GM12878 (cell line): ENCODE results near the gene CT45A3. TPM values are rescaled to one million over a fixed set of nuclear protein-coding genes. Genes with fewer than 3 reads are reported as not detected.
"Not testable (repeated sequence)": the region's sequence is repeated elsewhere in the genome, so short reads cannot be mapped to it uniquely, and the experiment has no call there.

Source experiments
- ATAC-seq: fragments of 200-7000 bp; cut with Tn5 transposase; 3 replicates; pipeline ENCODE4 v1.9.1; 2020; ENCODE audit warnings: mild to moderate bottlenecking, moderate library complexity
- BruUV-seq: library from RNA; stranded (reverse); fragments of 400-500 nt; replicated peaks from 2 replicates; lab custom pipeline; 2021; lab: Mats Ljungman, UMichigan
- CTCF ChIA-PET: fragments of 300-600 bp; sonication (Branson Sonifier 250); formaldehyde crosslinking; extraction: SDS; loops from one replicate; lab custom pipeline; 2021; ENCODE audit warnings: inconsistent platforms; lab: Yijun Ruan, JAX
- POLR2A ChIA-PET: fragments of 350-600 bp; formaldehyde crosslinking; extraction: SDS; loops from one replicate; lab custom pipeline; 2021; ENCODE audit warnings: inconsistent platforms; lab: Charles Lee
- RAD21 ChIA-PET: fragments of 300-600 bp; sonication (Branson Sonifier 250); formaldehyde crosslinking; loops from one replicate; lab custom pipeline; 2023; ENCODE audit warnings: antibody characterized with exemption; ENCODE audit not compliant: unreplicated experiment; lab: Charles Lee
- SMC1A ChIA-PET: fragments of 300-600 bp; sonication (Branson Sonifier 250); formaldehyde crosslinking; loops from one replicate; lab custom pipeline; 2023; ENCODE audit not compliant: unreplicated experiment, uncharacterized antibody; lab: Charles Lee
- DNase-seq: peaks from one replicate; pipeline ENCODE4 v3.0.0-alpha.2; 2011; ENCODE audit warnings: low read depth, low spot score
- FAIRE-seq: peaks from 3 replicates; lab custom pipeline; 2011; peaks lifted over from hg19 to GRCh38; lab: Jason Lieb, UNC
- H2AFZ ChIP-seq: 2 replicates; pipeline ENCODE4 v1.6.0; 2011; ENCODE audit warnings: low read depth, low read length, control low read depth; ENCODE audit not compliant: control insufficient read depth
- H3K27ac ChIP-seq: 2 replicates; pipeline ENCODE4 v1.5.1; 2011; ENCODE audit warnings: control low read depth; ENCODE audit not compliant: control insufficient read depth, insufficient read depth
- H3K27me3 ChIP-seq, 2 experiments: replicated peaks in 1 of 2; 2 replicates each; pipeline versions ENCODE4 v1.6.0 to v1.6.1; 2011; ENCODE audit warnings: low read length in 1 of 2; ENCODE audit not compliant: control insufficient read depth in 2 of 2, insufficient read depth in 2 of 2
- H3K36me3 ChIP-seq, 2 experiments: 2 replicates each; pipeline ENCODE4 v1.5.1; 2011; ENCODE audit warnings: low read length in 1 of 2; ENCODE audit not compliant: control insufficient read depth in 2 of 2, insufficient read depth in 2 of 2
- H3K4me1 ChIP-seq: 2 replicates; pipeline ENCODE4 v1.6.1; 2011; ENCODE audit warnings: mild to moderate bottlenecking, low read length, moderate library complexity, mixed read lengths; ENCODE audit not compliant: control insufficient read depth, insufficient read depth
- H3K4me2 ChIP-seq: 2 replicates; pipeline ENCODE4 v1.6.0; 2011; ENCODE audit warnings: control low read depth; ENCODE audit not compliant: control insufficient read depth, insufficient read depth
- H3K4me3 ChIP-seq: fragments of 200-600 bp; sonication (generic); 2 replicates; pipeline ENCODE4 v1.5.1; 2016
- H3K79me2 ChIP-seq: 2 replicates; pipeline ENCODE4 v1.6.0; 2011; ENCODE audit warnings: low read length; ENCODE audit not compliant: control insufficient read depth, insufficient read depth
- H3K9ac ChIP-seq: 2 replicates; pipeline ENCODE4 v1.8.0; 2011; ENCODE audit warnings: low read length, control low read depth, mixed read lengths; ENCODE audit not compliant: control insufficient read depth, insufficient read depth
- H3K9me3 ChIP-seq: replicated peaks from 3 replicates; pipeline ENCODE4 v1.5.1; 2011; ENCODE audit warnings: mild to moderate bottlenecking, low read length; ENCODE audit not compliant: control insufficient read depth, insufficient read depth
- H4K20me1 ChIP-seq: 2 replicates; pipeline ENCODE4 v1.6.0; 2011; ENCODE audit not compliant: control insufficient read depth, insufficient read depth
- BRCA1 ChIP-seq: IDR thresholded peaks from 2 replicates; pipeline ENCODE4 v1.6.1; 2011; ENCODE audit warnings: low read depth, low read length, improper control_type of control experiment
- CEBPB ChIP-seq, 2 experiments: fragments of 150-350 bp in 1 of 2; IDR thresholded peaks; 2 replicates each; pipeline ENCODE4 v1.6.1; 2012 to 2014; ENCODE audit warnings: low read depth in 2 of 2, low read length in 2 of 2, borderline replicate concordance in 1 of 2, inconsistent platforms in 1 of 2
- EED ChIP-seq: sonication (generic); IDR thresholded peaks from 2 replicates; pipeline ENCODE4 v1.6.1; 2016; ENCODE audit warnings: antibody characterized with exemption, low read depth
- MAX ChIP-seq: IDR thresholded peaks from 2 replicates; pipeline ENCODE4 v1.6.1; 2012; ENCODE audit warnings: low read depth, low read length, improper control_type of control experiment
- MEF2B ChIP-seq: fragments of 450-650 bp; IDR thresholded peaks from 2 replicates; pipeline ENCODE4 v1.6.1; 2018; ENCODE audit warnings: mild to moderate bottlenecking, moderate library complexity; ENCODE audit not compliant: partially characterized antibody, poor library complexity, severe bottlenecking
- PBX3 ChIP-seq: IDR thresholded peaks from 2 replicates; pipeline ENCODE4 v1.6.1; 2011; ENCODE audit warnings: mild to moderate bottlenecking, low read depth, low read length, moderate library complexity; ENCODE audit not compliant: insufficient replicate concordance
- POLR2AphosphoS2 ChIP-seq: IDR thresholded peaks from 2 replicates; pipeline ENCODE4 v1.6.1; 2011; ENCODE audit warnings: low read depth, mild to moderate bottlenecking, low read length, improper control_type of control experiment, moderate library complexity
- SP1 ChIP-seq: IDR thresholded peaks from one replicate; pipeline ENCODE4 v1.6.1; 2011; ENCODE audit warnings: low read depth, low read length
- ZNF687 ChIP-seq: fragments of 450-650 bp; IDR thresholded peaks from 2 replicates; pipeline ENCODE4 v1.6.1; 2017; ENCODE audit warnings: mild to moderate bottlenecking, moderate library complexity
- WGBS: methylation state at CpG from one replicate; pipeline ENCODE4 v1.1.6; 2016; ENCODE audit warnings: low lambda C conversion rate; ENCODE audit not compliant: insufficient replicate concordance, insufficient coverage; ENCODE audit errors: missing lambda C conversion rate; 5-methylcytosine and 5-hydroxymethylcytosine counted together
- in situ Hi-C: fragments of 300-500 bp; cut with MboI; formaldehyde crosslinking; loops from 9 replicates; pipeline ENCODE4 v1.14.3; 2018; ENCODE audit warnings: mixed read lengths
- intact Hi-C: fragments of 100-400 bp; cut with micrococcal nuclease; formaldehyde crosslinking; loops from one replicate; pipeline ENCODE4 v1.14.2; 2022; ENCODE audit not compliant: unreplicated experiment
- polyA plus RNA-seq, 11 experiments: library from polyadenylated mRNA; depleted of rRNA in 4 of 11; unstranded in 6 of 11; stranded (reverse) in 5 of 11; fragments of >200 nt; fragmentation: Nextera tagmentation in 4 of 11; fragmentation: Illumina TruSeq in 1 of 11; extraction: Ambion mirVana in 4 of 11; extraction: Trizol in 1 of 11; gene quantifications; 1 replicate in 1 of 11; 2 replicates in 10 of 11; pipeline versions ENCODE4 v1.2.1 to v1.2.3, GENCODE V29; 2011 to 2016; ENCODE audit warnings: inconsistent platforms in 2 of 11, missing spikeins in 2 of 11, low read depth in 1 of 11
- total RNA-seq, 4 experiments: library from RNA; depleted of rRNA in 3 of 4; stranded (reverse); fragments of >200 nt in 3 of 4; fragmentation: Illumina TruSeq in 1 of 4; extraction: Trizol in 1 of 4; gene quantifications; 2 replicates each; pipeline versions ENCODE4 v1.2.1 to v1.2.3, GENCODE V29; 2013 to 2021

The CT45A3 gene
- total and polyA plus RNA-seq, 10 of the 15 experiments (the other 5 are each of a cell fraction or from before 2014, with no cell fraction given): not detected

- ATAC-seq: not testable (repeated sequence)
- intact Hi-C loops: loop anchor here (5.0 kb wide), 1 partner anchor 188 kb away; no protein-coding TSS in a partner anchor
Measured at GRCh38 chrX:135744739-135745138, 23.3 kb downstream of the CT45A3 start.

GRCh38 chrX:135741192-135741715 lies 26.7 kb downstream of the CT45A3 start:
- CTCF ChIA-PET: interaction anchor here (2.0 kb wide), 1 partner anchor 190 kb away, joined by 16 read pairs; no protein-coding TSS in a partner anchor
- TF ChIP-seq CEBPB (IDR thresholded peaks at IDR 0.05; ENCODE audit: borderline replicate concordance in 1 of 2, low read depth in 2 of 2, low read length in 2 of 2): no peak
- TF ChIP-seq BRCA1: no peak
- no peak for TF ChIP-seq EED
- no peak for TF ChIP-seq SP1
- no peak for TF ChIP-seq POLR2AphosphoS2
- TF ChIP-seq PBX3: no peak
- no peak for TF ChIP-seq MEF2B
- no peak for TF ChIP-seq ZNF687
- TF ChIP-seq MAX: no peak

More at GRCh38 chrX:135744739-135745138, 23.3 kb downstream of the CT45A3 start:
- H3K27ac ChIP-seq, H3K4me2 ChIP-seq, FAIRE-seq, SMC1A ChIA-PET, H3K9me3 ChIP-seq, H3K9ac ChIP-seq, H3K27me3 ChIP-seq, H3K79me2 ChIP-seq, BruUV-seq, H3K36me3 ChIP-seq, H3K4me1 ChIP-seq, RAD21 ChIA-PET, DNase-seq, CTCF ChIA-PET, in situ Hi-C loops, H2AFZ ChIP-seq, H3K4me3 ChIP-seq, H4K20me1 ChIP-seq, POLR2A ChIA-PET: not testable (repeated sequence)
- 67% methylated on average over 3 of the region's 4 CpGs for WGBS

More at GRCh38 chrX:135741192-135741715, 26.7 kb downstream of the CT45A3 start:
- FAIRE-seq (no peak), ATAC-seq (no peak), DNase-seq (no peak)
- ChIA-PET RAD21 (interaction anchor here (1.7 kb wide), 1 partner anchor 421 kb away, joined by 4 read pairs; no protein-coding TSS in a partner anchor), POLR2A (no interaction called here), SMC1A (no interaction called here)
- Histone ChIP-seq H2AFZ (no peak overlapping the region), H3K9ac (no peak overlapping the region), H3K4me2 (no peak overlapping the region), H3K4me3 (no peak overlapping the region), H3K79me2 (no peaks in the 10 kb centered on the region), H4K20me1 (no peaks in the 10 kb centered on the region), H3K27ac (no peak overlapping the region), H3K9me3 (no peaks in the 10 kb centered on the region), H3K27me3 (no peaks in the 10 kb centered on the region), H3K36me3 (no peaks in the 10 kb centered on the region), H3K4me1 (no peaks in the 10 kb centered on the region)
- 49% methylated on average over 22 of the region's 23 CpGs for WGBS
- in situ Hi-C loops (no loop called here), intact Hi-C loops (loop anchor here (5.0 kb wide), 1 partner anchor 191 kb away; no protein-coding TSS in a partner anchor)
- BruUV-seq: no TSS peak
